ENCODE results near the gene CAMTA1. TPM values are rescaled to one million over a fixed set of nuclear protein-coding genes. Genes with fewer than 3 reads are reported as not detected.

The CAMTA1 gene
- total RNA-seq, 1 donor from 2014 or later, result 51.8 TPM

DNA sequence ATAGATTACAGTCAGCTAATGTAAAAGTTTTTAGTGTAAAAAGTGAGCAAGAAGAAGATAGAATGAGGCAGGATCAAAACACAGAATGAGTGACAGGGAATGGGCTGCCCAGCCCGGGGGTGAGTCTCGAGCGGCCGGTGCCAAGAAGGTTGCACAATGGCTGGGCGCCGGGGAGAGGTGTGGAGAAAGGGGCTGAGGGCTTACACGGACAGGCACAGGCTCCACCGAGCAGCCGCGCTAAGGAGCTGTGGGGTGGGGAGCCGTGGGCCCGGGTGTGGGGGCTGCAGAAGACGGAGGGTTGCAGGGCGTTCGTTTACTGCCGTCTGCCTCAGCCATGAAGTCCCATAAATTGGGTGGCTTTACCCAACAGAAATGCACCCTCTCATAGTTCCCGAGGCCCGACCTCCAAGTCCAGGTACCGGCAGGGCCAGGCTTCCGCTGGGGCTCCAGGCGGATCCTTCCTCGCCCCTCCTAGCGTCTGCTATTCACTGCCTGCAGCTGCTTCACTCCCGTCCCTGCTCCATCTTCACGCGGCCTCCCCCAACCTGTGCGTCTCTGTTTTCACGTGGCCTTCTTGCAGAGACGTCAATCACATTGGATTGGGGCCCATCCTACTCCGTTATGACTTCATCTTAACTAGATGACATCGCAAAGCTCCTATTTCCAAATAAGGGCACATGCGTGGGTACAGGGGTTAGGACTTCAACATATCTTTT, 277.2 kb downstream of the CAMTA1 start:
- DNase-seq (ENCODE audit: low spot score), result no peak

DNA sequence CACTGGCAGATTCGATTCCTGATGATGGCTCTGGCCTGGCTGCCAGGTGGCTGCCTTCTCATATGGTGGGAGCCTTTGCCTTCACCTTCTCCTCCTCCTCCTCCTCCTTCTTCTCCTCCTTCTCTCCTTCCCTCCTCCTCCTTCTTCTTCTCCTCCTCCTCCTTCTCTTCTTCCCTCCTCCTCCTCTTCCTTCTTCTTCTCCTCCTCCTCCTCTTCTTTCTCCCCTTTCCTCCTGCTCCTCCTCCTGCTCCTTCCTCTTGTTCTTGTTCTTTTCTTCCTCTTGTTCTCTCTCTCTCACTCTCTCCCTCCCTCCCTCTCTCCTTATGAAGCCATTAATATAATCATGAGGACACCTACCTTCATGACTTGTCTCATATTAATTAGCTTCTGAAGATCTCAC, 278.7 kb downstream of the CAMTA1 start:
- no peak for DNase-seq (ENCODE audit: low spot score)

DNA sequence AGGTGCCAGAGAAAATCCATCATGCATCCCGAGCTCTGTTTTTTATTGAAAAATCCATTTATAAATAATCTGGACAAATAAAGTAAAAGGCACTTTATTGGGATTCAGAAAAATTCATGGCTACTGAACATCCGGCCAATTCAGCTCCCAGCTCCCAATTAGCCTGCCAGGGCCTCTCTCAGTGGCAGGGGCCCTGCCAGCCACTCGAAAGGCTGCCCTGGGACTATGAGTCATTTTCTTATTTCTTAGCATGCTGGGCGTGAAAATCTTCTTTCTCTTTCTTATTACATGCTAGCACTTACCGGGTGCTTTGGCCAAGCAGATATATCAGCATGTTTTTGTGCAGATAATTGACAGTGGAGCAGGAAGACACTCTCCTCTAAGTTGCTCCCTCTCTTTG, 283.3 kb downstream of the CAMTA1 start:
- no peak for DNase-seq (ENCODE audit: low spot score)

DNA sequence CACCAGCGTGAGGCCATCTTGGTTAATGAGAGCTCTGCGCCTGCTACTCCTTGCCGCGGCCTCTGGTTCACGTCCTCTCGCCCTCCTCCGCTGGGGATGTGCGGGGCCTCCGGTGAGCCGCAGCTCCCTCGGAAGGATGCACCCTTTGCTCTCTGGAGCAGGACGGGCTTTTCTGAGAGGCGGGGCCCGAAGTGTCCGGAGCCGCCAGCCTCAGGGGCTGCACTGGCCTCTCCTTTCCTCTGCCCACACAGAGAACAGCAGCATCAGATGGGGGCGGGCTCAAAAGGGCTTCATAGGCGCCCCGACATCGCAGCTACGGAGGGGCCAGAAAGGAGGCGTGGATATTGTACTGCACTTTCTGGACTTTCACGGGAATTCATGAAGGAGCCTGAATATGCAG, 284.7 kb downstream of the CAMTA1 start:
- DNase-seq (ENCODE audit: low spot score), result no peak

- DNase-seq (ENCODE audit: low spot score), result no peak
These were observed 285.3 kb downstream of the CAMTA1 start for GRCh38 chr1:7070389-7071029.

GRCh38 chr1:7076117-7076516, 290.9 kb downstream of the CAMTA1 start:
- DNase-seq (ENCODE audit: low spot score), result no peak

DNA sequence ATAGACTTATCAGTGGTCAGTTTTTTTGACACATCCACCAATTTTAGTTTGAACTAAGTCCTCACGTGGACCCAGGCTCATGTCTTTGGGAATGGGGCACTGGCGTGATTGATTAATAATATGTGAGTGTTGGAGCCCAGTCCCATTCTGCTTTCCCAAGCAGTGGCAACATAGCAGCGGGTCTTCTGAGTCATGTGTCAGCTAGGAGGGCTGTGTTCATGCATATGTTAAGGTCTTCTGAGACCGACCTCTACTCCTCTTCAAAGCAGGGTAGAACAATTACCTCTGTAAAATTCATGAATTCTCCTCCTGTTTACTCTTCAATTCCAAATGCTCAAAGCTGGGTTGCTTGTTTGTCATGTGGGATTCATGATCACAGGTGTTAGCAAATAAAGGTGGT, 291.3 kb downstream of the CAMTA1 start:
- DNase-seq (ENCODE audit: low spot score), result no peak

DNA sequence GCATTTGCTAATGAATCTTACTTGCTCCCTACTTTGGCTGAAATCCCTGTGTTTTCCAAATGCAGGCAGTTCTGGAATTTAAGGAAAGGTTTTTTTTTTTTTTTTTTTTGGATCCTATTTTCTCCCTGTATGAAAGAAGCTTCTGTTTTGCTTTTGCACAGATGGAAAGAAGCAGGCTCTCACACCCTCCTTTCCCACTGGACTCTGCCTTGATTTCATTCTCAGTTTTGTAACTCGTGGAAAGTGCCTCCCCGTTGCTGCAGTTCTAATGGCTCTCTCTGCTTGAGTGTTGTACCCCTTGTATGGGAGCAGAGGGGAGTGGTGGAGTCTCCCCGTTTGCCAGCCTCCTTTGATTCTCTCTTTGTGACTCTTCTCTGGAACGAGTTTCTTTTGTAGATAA, 291.9 kb downstream of the CAMTA1 start:
- no peak for DNase-seq (ENCODE audit: low spot score)

GRCh38 chr1:7077970-7078369, 292.7 kb downstream of the CAMTA1 start:
- DNase-seq (ENCODE audit: low spot score), result no peak

- no peak for DNase-seq (ENCODE audit: low spot score)
These were observed 294.4 kb downstream of the CAMTA1 start for GRCh38 chr1:7079637-7080036.

- no peak for DNase-seq (ENCODE audit: low spot score)
These were observed 299.1 kb downstream of the CAMTA1 start for GRCh38 chr1:7084232-7084894.

- DNase-seq (ENCODE audit: low spot score), result no peak
These were observed 300.3 kb downstream of the CAMTA1 start for GRCh38 chr1:7085521-7085920.

GRCh38 chr1:7086106-7086505, 300.9 kb downstream of the CAMTA1 start:
- no peak for DNase-seq (ENCODE audit: low spot score)

DNA sequence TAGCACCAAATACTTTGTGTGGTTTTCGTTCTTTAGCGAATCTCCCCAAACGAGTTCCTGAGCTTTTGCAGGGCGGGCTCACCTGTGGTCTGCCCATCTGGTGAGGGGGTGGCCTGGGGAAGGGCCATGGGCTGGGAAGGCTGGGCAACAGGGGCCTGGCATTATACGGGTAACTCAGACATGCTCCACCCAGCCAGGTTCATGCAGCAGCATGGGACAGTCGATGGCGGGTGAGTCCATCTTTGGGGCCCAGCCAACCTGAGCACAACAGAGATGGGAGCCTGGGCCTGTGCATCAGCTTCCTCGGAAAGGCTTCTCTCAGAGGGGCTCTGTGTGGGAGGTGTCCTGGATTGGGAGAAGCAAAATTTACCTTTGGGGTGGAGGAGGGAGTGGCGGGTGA, 302.6 kb downstream of the CAMTA1 start:
- no peak for DNase-seq (ENCODE audit: low spot score)

DNA sequence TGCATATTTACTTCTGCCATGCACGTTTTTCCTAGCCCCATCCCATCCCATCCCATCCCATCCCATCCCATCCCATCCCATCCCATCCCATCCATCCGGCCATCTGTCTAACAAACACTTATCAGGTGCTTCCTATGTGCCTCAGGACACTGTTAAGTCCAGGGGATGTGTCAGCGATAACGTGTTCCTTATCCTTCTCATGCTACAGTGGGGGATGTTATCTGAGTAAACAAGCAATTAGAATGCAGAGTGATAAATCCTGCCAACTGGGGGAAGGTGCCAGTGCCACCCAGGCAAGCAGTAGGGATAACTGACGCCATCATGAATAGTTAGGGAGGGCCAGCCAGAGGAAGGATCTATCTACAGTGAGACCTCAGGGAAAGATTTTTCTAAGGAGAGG, 304.2 kb downstream of the CAMTA1 start:
- no peak for DNase-seq (ENCODE audit: low spot score)

DNA sequence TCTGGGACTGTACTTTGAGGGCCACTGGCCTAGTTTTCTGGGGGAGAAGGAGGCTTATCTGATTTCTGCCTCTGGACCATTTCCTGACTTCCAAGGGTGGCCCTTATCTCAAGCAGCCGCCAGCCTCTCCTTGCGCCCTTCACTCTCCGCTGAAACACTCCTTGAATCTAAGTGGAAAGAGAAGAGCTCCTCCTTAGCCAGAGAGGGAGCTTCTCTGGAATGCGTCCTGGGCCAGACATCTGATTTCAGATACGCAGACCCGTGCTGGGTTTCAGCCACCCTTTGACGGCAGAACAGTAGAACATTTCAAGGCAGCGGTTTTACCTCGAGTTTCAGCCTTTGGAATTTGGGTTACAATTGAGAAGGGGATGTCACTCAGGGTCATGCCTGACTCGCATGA, 308.0 kb downstream of the CAMTA1 start:
- no peak for DNase-seq (ENCODE audit: low spot score)

DNA sequence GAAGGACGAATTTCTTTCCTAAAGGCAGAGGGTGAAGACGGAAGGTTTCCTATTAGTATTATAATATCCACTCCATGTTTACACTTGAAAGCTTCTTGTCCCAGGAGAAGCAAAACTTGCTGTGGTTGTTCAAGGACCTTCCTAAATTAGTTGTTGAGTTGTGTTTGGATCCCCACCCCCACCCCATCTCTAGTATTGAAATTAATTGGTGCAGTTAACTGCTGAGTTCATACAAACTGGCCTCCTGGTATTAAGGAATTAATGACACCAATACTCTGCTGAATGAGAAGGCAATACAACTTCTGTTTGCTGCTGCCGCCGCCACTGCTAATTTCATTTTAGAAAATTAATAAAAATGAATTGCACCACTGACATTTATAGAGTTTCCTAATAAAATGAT, 308.8 kb downstream of the CAMTA1 start:
- DNase-seq (ENCODE audit: low spot score), result no peak

DNA sequence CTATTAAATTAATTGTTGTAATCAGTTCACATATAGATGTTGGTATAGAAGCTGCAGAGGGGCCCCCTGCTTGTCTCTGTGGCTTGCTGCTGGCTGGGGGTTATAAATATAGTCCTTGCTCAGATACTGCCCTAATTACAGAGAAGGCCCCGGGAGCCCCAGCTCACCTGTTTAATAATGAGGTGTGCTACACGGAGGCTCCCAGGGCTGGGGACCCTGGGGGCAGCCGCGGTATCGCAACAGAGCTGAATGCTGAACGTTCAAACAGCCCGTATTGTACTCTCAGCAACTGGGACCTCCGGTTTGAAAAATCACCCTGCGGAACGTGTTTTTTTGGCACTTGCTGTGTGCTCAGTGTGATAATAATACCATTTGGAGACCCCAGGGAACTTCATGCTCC, 309.3 kb downstream of the CAMTA1 start:
- DNase-seq (ENCODE audit: low spot score), result no peak

DNA sequence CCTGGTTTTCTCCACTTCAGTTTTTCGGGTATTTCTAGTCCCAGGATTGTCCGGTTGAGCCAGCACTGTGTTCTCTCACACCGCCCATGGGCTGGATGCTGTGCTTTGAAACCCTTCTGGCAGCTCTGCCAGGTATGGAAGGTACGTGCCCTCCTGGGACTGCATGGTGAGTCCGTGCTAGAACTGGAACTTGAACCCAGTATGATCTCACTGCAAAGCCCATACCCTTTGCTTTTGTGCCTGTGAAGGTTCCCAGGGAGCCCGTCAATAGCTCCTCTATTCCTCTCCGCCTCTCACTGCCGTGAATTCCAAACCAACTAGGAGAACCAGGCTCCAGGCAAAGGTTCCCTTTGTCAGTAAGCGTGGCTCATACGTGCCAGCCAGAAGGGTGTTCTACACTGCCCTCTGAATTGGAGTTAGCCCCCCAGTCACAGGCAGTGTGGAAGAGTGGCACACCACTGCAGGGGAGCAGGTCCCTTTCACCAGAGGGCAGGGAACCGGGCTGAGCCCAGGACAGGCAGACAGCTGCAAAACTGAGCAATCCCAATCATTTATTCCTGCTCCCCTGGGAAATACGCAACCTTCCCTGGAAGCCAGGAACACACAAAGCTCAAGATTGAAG, 310.2 kb downstream of the CAMTA1 start:
- DNase-seq (ENCODE audit: low spot score), result no peak

DNA sequence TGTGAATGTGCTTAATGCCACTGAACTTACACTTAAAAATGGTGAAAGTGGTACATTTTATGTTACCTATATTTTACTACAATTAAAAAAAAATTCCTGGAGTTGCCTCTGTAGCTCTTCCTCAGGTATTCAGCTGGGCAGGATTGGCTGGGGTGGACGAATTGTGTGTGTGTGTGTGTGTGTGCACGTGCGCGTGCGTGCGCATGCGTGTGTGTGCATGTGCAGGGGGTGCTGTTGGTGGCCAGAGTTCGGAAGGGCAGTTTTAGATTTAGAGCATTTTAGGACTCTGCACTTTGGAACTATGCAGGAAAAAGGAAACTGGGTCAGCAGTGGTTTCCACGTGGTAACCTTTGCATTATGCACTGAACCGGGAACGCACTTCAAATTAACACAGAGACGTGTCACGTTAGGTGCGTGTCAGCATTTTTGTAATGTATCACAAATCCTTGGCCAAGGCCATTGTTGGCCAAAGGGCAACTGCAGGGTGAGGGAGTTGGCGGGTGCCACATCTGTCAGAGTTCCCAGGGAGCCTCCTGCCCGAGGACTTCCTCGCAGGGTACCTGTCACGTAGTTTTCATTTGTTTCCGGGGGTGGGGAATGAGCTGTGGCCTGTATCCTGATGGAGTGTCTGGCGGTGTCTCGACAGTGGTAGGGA, 312.8 kb downstream of the CAMTA1 start:
- no peak for DNase-seq (ENCODE audit: low spot score)

GRCh38 chr1:7098641-7099040, 313.4 kb downstream of the CAMTA1 start:
- no peak for DNase-seq (ENCODE audit: low spot score)

- no peak for DNase-seq (ENCODE audit: low spot score)
These were observed 315.2 kb downstream of the CAMTA1 start for GRCh38 chr1:7100479-7100878.

All from mesenteric fat pad (tissue), 1 donor.